ENCODE data around the gene SPAG16. TPM values are rescaled to one million over a fixed set of nuclear protein-coding genes. Genes with fewer than 3 reads are reported as not detected.

SPAG16 gene
- total RNA-seq, 1 experiment from 2014 or later = 13.0 TPM

GRCh38 chr2:214031566-214031965 lies 747.3 kb downstream of the SPAG16 start:
- H3K4me3 ChIP-seq (ENCODE audit: low read depth in 2 of 2, low read length in 2 of 2) = no peak overlapping the region
- no peaks in the 10 kb centered on the region for H3K4me1 ChIP-seq (ENCODE audit: control insufficient read depth, insufficient read depth, low read length)
- H3K27ac ChIP-seq (ENCODE audit: low read length) = no peak overlapping the region
- DNase-seq (ENCODE audit: low read depth, low spot score) (no peak), ATAC-seq (no peak)
- intact Hi-C loops (cut with micrococcal nuclease; ENCODE audit: unreplicated experiment) = no loop called here
- no peak for TF ChIP-seq REST (IDR thresholded peaks at IDR 0.05; ENCODE audit: insufficient read depth in 1 of 2, low read depth in 2 of 2, low read length in 1 of 2)
- TF ChIP-seq SIN3A (IDR thresholded peaks at IDR 0.05; ENCODE audit: borderline replicate concordance, insufficient read depth, low read depth, low read length) = no peak
- no peak for TF ChIP-seq CTCF (IDR thresholded peaks at IDR 0.05)
- no peak for TF ChIP-seq TCF7L2 (IDR thresholded peaks at IDR 0.05; ENCODE audit: low read depth, low read length)
- TF ChIP-seq POLR2AphosphoS5 (IDR thresholded peaks at IDR 0.05; ENCODE audit: low read depth, low read length) = no peak
- no peaks in the 10 kb centered on the region for H3K27me3 ChIP-seq (ENCODE audit: control insufficient read depth, insufficient read depth, low read length)
- ChIA-PET CTCF (no interaction called here), POLR2A (no interaction called here)
- BruUV-seq (replicated peaks) = no TSS peak
- no peaks in the 10 kb centered on the region for H3K9me3 ChIP-seq (ENCODE audit: control insufficient read depth, insufficient read depth, low read depth, low read length)
- H3K36me3 ChIP-seq (ENCODE audit: control insufficient read depth, insufficient read depth, low read length) = no peaks in the 10 kb centered on the region
- in situ Hi-C loops (cut with HindIII; ENCODE audit: low pct_unique_long_range_greater_than_20kb, low sequenced_read_pairs) = no loop called here

- intact Hi-C loops (cut with micrococcal nuclease; ENCODE audit: unreplicated experiment) (no loop called here), in situ Hi-C loops (cut with HindIII; ENCODE audit: low pct_unique_long_range_greater_than_20kb, low sequenced_read_pairs) (no loop called here)
- H3K9me3 ChIP-seq (ENCODE audit: control insufficient read depth, insufficient read depth, low read depth, low read length) = no peaks in the 10 kb centered on the region
- no TSS peak for BruUV-seq (replicated peaks)
- ChIA-PET CTCF (no interaction called here), POLR2A (interaction anchor here (0.8 kb wide), 1 partner anchor 32 kb away, joined by 3 read pairs; no protein-coding TSS in a partner anchor)
- no peak for TF ChIP-seq POLR2AphosphoS5 (IDR thresholded peaks at IDR 0.05; ENCODE audit: low read depth, low read length)
- TF ChIP-seq REST (IDR thresholded peaks at IDR 0.05; ENCODE audit: insufficient read depth in 1 of 2, low read depth in 2 of 2, low read length in 1 of 2) = no peak
- no peak for TF ChIP-seq TCF7L2 (IDR thresholded peaks at IDR 0.05; ENCODE audit: low read depth, low read length)
- TF ChIP-seq CTCF (IDR thresholded peaks at IDR 0.05) = no peak
- TF ChIP-seq SIN3A (IDR thresholded peaks at IDR 0.05; ENCODE audit: borderline replicate concordance, insufficient read depth, low read depth, low read length) = no peak
- H3K27ac ChIP-seq (ENCODE audit: low read length) = no peak overlapping the region
- H3K36me3 ChIP-seq (ENCODE audit: control insufficient read depth, insufficient read depth, low read length) = no peaks in the 10 kb centered on the region
- H3K4me3 ChIP-seq (ENCODE audit: low read depth in 2 of 2, low read length in 2 of 2) = no peak overlapping the region
- ATAC-seq = no peak
- no peak for DNase-seq (ENCODE audit: low read depth, low spot score)
- H3K27me3 ChIP-seq (ENCODE audit: control insufficient read depth, insufficient read depth, low read length) = no peaks in the 10 kb centered on the region
- H3K4me1 ChIP-seq (ENCODE audit: control insufficient read depth, insufficient read depth, low read length) = no peaks in the 10 kb centered on the region
These were observed 750.2 kb downstream of the SPAG16 start for GRCh38 chr2:214034417-214034816.

Data from Panc1 (cell line).